NB4 (cell line): ENCODE measurements around the gene RNF11.
"Not testable (repeated sequence)": the region's sequence is repeated elsewhere in the genome, so short reads cannot be mapped to it uniquely, and the experiment has no call there.

Experiments used
- DNase-seq: peaks from one replicate; pipeline ENCODE4 v3.0.0; 2010; ENCODE audit warnings: low read depth
- H3K4me3 ChIP-seq: one replicate; pipeline ENCODE4 v1.5.1; 2011; ENCODE audit warnings: mild to moderate bottlenecking, low read depth, low read length, moderate library complexity
- CTCF ChIP-seq: IDR thresholded peaks from one replicate; pipeline ENCODE4 v1.5.1; 2012; ENCODE audit warnings: low read depth, low read length
- MAX ChIP-seq: IDR thresholded peaks from 2 replicates; pipeline ENCODE4 v1.6.1; 2011; ENCODE audit warnings: low read depth, low read length
- MYC ChIP-seq: IDR thresholded peaks from 2 replicates; pipeline ENCODE4 v1.6.1; 2011; ENCODE audit warnings: low read depth, low read length
- POLR2A ChIP-seq: IDR thresholded peaks from 2 replicates; pipeline ENCODE4 v1.6.1; 2011; ENCODE audit warnings: mild to moderate bottlenecking; ENCODE audit not compliant: insufficient read length; ENCODE audit errors: extremely low read depth

RNF11 gene

GRCh38 chr1:51222136-51222787 is 13.8 kb upstream of the RNF11 start:
- H3K4me3 ChIP-seq: no peak overlapping the region
- DNase-seq: no peak
- TF ChIP-seq MAX (no peak), MYC (no peak), POLR2A (no peak), CTCF (no peak)

GRCh38 chr1:51222809-51223208 is 13.3 kb upstream of the RNF11 start:
- TF ChIP-seq CTCF (no peak), MAX (no peak), POLR2A (no peak), MYC (no peak)
- H3K4me3 ChIP-seq: no peak overlapping the region
- DNase-seq: no peak

GRCh38 chr1:51224255-51224654 is 11.8 kb upstream of the RNF11 start:
- TF ChIP-seq MAX: no peak
- TF ChIP-seq MYC: no peak
- no peak for TF ChIP-seq CTCF
- no peak for TF ChIP-seq POLR2A
- DNase-seq: no peak
- no peak overlapping the region for H3K4me3 ChIP-seq

GRCh38 chr1:51227231-51227960 is 8.7 kb upstream of the RNF11 start:
- DNase-seq, H3K4me3 ChIP-seq: not testable (repeated sequence)

- H3K4me3 ChIP-seq, DNase-seq: not testable (repeated sequence)
Observed at GRCh38 chr1:51228471-51228870, 7.6 kb upstream of the RNF11 start.

GRCh38 chr1:51230501-51231078 is 5.5 kb upstream of the RNF11 start:
- TF ChIP-seq POLR2A (no peak), MAX (no peak), CTCF (no peak), MYC (no peak)
- no peak for DNase-seq
- no peak overlapping the region for H3K4me3 ChIP-seq

GRCh38 chr1:51231120-51231519 is 5.0 kb upstream of the RNF11 start:
- no peak for TF ChIP-seq CTCF
- no peak for TF ChIP-seq POLR2A
- no peak for TF ChIP-seq MYC
- TF ChIP-seq MAX: no peak
- no peak overlapping the region for H3K4me3 ChIP-seq
- DNase-seq: no peak
